SJSA1 (cell line): ENCODE results near the gene TRIM73. TPM values are rescaled to one million over a fixed set of nuclear protein-coding genes. Genes with fewer than 3 reads are reported as not detected.
"Not testable (repeated sequence)": the region's sequence is repeated elsewhere in the genome, so short reads cannot be mapped to it uniquely, and the experiment has no call there.

Source experiments
- DNase-seq, 2 experiments: peaks; one replicate each; pipeline ENCODE4 v3.0.0-alpha.2; 2015 to 2020; ENCODE audit warnings: low spot score in 2 of 2, low read depth in 1 of 2
- H3K27ac ChIP-seq: fragments of 250-450 bp; sonication (Bioruptor Pico); 2 replicates; pipeline ENCODE4 v1.5.1; 2020; ENCODE audit warnings: mild to moderate bottlenecking, moderate library complexity
- H3K27me3 ChIP-seq: fragments of 250-450 bp; sonication (Bioruptor Pico); replicated peaks from 2 replicates; pipeline ENCODE4 v1.5.1; 2020; ENCODE audit warnings: mild to moderate bottlenecking, moderate library complexity
- H3K36me3 ChIP-seq: fragments of 250-450 bp; sonication (Bioruptor Pico); 2 replicates; pipeline ENCODE4 v1.5.1; 2020; ENCODE audit warnings: mild to moderate bottlenecking
- H3K4me1 ChIP-seq: fragments of 250-450 bp; sonication (Bioruptor Pico); replicated peaks from 2 replicates; pipeline ENCODE4 v1.6.1; 2021; ENCODE audit warnings: mild to moderate bottlenecking
- H3K4me3 ChIP-seq: fragments of 250-450 bp; sonication (Bioruptor Pico); 2 replicates; pipeline ENCODE4 v1.5.1; 2020; ENCODE audit warnings: mild to moderate bottlenecking
- H3K9me3 ChIP-seq: fragments of 250-450 bp; sonication (Bioruptor Pico); replicated peaks from 2 replicates; pipeline ENCODE4 v1.5.1; 2020; ENCODE audit warnings: mild to moderate bottlenecking
- total RNA-seq: library from RNA; depleted of rRNA; stranded (reverse); fragments of >200 nt; shearing (Covaris generic); gene quantifications from 2 replicates; pipeline ENCODE4 v1.2.3, GENCODE V29; 2014; rRNA removed

Gene TRIM73
- total RNA-seq, result 0.39 and 0.75 TPM in 2 replicates

GRCh38 chr7:75395329-75395728, at the start of gene TRIM73:
Gene TRIM73 (plus strand): TSS chr7:75395629. CDS start chr7:75398934, 3,305 bp downstream.
- H3K27me3 ChIP-seq, DNase-seq, H3K4me1 ChIP-seq, H3K36me3 ChIP-seq, H3K9me3 ChIP-seq, H3K27ac ChIP-seq, H3K4me3 ChIP-seq: not testable (repeated sequence)

- not testable (repeated sequence) for H3K4me1 ChIP-seq, H3K4me3 ChIP-seq, H3K27me3 ChIP-seq, H3K9me3 ChIP-seq, H3K27ac ChIP-seq, H3K36me3 ChIP-seq
- peak in 1 of 2 experiments; percentile 0 for DNase-seq
These were observed 36.5 kb upstream of the TRIM73 start for GRCh38 chr7:75358671-75359541.

- not testable (repeated sequence) for H3K9me3 ChIP-seq, H3K4me1 ChIP-seq, H3K4me3 ChIP-seq, H3K27me3 ChIP-seq, DNase-seq, H3K27ac ChIP-seq, H3K36me3 ChIP-seq
These were observed 35.9 kb upstream of the TRIM73 start for GRCh38 chr7:75359542-75359848.

GRCh38 chr7:75364079-75364478, 31.4 kb upstream of the TRIM73 start:
- H3K27ac ChIP-seq, DNase-seq, H3K9me3 ChIP-seq, H3K36me3 ChIP-seq, H3K27me3 ChIP-seq, H3K4me3 ChIP-seq, H3K4me1 ChIP-seq: not testable (repeated sequence)

GRCh38 chr7:75366643-75367042, 28.8 kb upstream of the TRIM73 start:
- not testable (repeated sequence) for H3K36me3 ChIP-seq, H3K9me3 ChIP-seq, DNase-seq, H3K27me3 ChIP-seq, H3K4me3 ChIP-seq, H3K27ac ChIP-seq, H3K4me1 ChIP-seq

- H3K4me3 ChIP-seq, H3K9me3 ChIP-seq, H3K27ac ChIP-seq, H3K36me3 ChIP-seq, H3K4me1 ChIP-seq, DNase-seq, H3K27me3 ChIP-seq: not testable (repeated sequence)
These were observed 28.1 kb upstream of the TRIM73 start for GRCh38 chr7:75367313-75367712.

- not testable (repeated sequence) for H3K9me3 ChIP-seq, H3K27ac ChIP-seq, H3K36me3 ChIP-seq, H3K27me3 ChIP-seq, DNase-seq, H3K4me1 ChIP-seq, H3K4me3 ChIP-seq
These were observed 21.3 kb upstream of the TRIM73 start for GRCh38 chr7:75374144-75374518.

GRCh38 chr7:75374519-75375317, 20.7 kb upstream of the TRIM73 start:
- not testable (repeated sequence) for H3K27ac ChIP-seq, DNase-seq, H3K27me3 ChIP-seq, H3K4me1 ChIP-seq, H3K36me3 ChIP-seq, H3K4me3 ChIP-seq, H3K9me3 ChIP-seq

GRCh38 chr7:75393194-75393593, 2.2 kb upstream of the TRIM73 start:
- not testable (repeated sequence) for H3K4me1 ChIP-seq, H3K36me3 ChIP-seq, H3K27me3 ChIP-seq, H3K27ac ChIP-seq, H3K9me3 ChIP-seq, H3K4me3 ChIP-seq, DNase-seq

- H3K36me3 ChIP-seq, H3K4me3 ChIP-seq, H3K27ac ChIP-seq, DNase-seq, H3K27me3 ChIP-seq, H3K4me1 ChIP-seq, H3K9me3 ChIP-seq: not testable (repeated sequence)
These were observed 2.4 kb downstream of the TRIM73 start for GRCh38 chr7:75397865-75398264.

GRCh38 chr7:75398771-75399700, 3.6 kb downstream of the TRIM73 start:
- not testable (repeated sequence) for H3K27me3 ChIP-seq, DNase-seq

GRCh38 chr7:75400575-75400974, 5.1 kb downstream of the TRIM73 start:
- H3K27ac ChIP-seq, H3K36me3 ChIP-seq, H3K27me3 ChIP-seq, H3K4me3 ChIP-seq, DNase-seq, H3K9me3 ChIP-seq, H3K4me1 ChIP-seq: not testable (repeated sequence)

More at GRCh38 chr7:75398771-75399700, 3.6 kb downstream of the TRIM73 start:
- H3K36me3 ChIP-seq, H3K27ac ChIP-seq, H3K4me1 ChIP-seq, H3K4me3 ChIP-seq, H3K9me3 ChIP-seq: not testable (repeated sequence)

GRCh38 chr7:75403455-75404443, 8.3 kb downstream of the TRIM73 start:
- not testable (repeated sequence) for H3K9me3 ChIP-seq, H3K4me1 ChIP-seq, DNase-seq, H3K27ac ChIP-seq, H3K4me3 ChIP-seq, H3K27me3 ChIP-seq, H3K36me3 ChIP-seq
